AG04449 (cell line): ENCODE measurements around the gene CCDC197.

Experiments used
- CTCF ChIA-PET: fragments of 350-600 bp; formaldehyde crosslinking; extraction: SDS; loops from one replicate; lab custom pipeline; 2021; ENCODE audit warnings: antibody characterized with exemption; lab: Yijun Ruan, JAX
- POLR2A ChIA-PET: fragments of 400-600, 350-600 bp; formaldehyde crosslinking; extraction: SDS; loops from one replicate; lab custom pipeline; 2020; ENCODE audit warnings: antibody characterized with exemption, inconsistent platforms; lab: Yijun Ruan, JAX
- DNase-seq: peaks from one replicate; pipeline ENCODE4 v3.0.0-alpha.2; 2010; ENCODE audit warnings: low read depth, low spot score
- H3K4me3 ChIP-seq: 2 replicates; pipeline ENCODE4 v1.5.1; 2011; ENCODE audit warnings: low read depth, mild to moderate bottlenecking, control low read depth, low read length
- CTCF ChIP-seq: IDR thresholded peaks from one replicate; pipeline ENCODE4 v1.5.1; 2011; ENCODE audit warnings: mild to moderate bottlenecking, moderate library complexity, low read length, control low read depth, inconsistent platforms; ENCODE audit not compliant: insufficient read depth; ENCODE audit errors: missing control alignments

The CCDC197 gene

GRCh38 chr14:93956514-93957332, 40.4 kb upstream of the CCDC197 start:
- CTCF ChIA-PET: interaction anchor here (4.2 to 8.8 kb wide), 2 partner anchors 17 to 44 kb away, joined by 21 to 122 read pairs; no protein-coding TSS in a partner anchor
- POLR2A ChIA-PET: no interaction called here
- no peak overlapping the region for H3K4me3 ChIP-seq
- no peak for TF ChIP-seq CTCF
- DNase-seq: no peak

DNA sequence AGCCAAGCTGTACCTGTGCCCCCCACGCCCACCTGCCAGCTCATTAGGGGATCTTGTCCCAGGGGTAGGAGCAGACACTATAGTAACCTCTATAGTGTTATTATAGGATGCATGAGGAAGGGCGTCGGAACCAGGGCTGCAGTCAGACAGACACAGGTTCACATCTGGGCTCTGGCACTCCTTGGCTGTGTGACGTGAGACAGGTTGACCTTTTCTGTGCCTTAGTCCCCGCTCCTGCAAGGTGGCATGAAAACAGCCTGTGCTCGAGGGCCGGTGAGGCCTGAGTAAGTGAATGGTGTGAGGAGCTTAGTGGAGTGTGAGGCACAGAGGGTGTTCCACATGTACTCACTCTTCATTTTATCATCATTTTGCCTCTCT, 39.8 kb upstream of the CCDC197 start:
- TF ChIP-seq CTCF: no peak
- ChIA-PET POLR2A (no interaction called here), CTCF (interaction anchor here (4.2 to 4.5 kb wide), 2 partner anchors 17 to 44 kb away, joined by 21 to 36 read pairs; no protein-coding TSS in a partner anchor)
- H3K4me3 ChIP-seq: no peak overlapping the region
- no peak for DNase-seq

- TF ChIP-seq CTCF: no peak
- ChIA-PET POLR2A (no interaction called here), CTCF (interaction anchor here (1.0 to 4.5 kb wide), 5 partner anchors 9 to 43 kb away, joined by 5 to 36 read pairs (median 12); no protein-coding TSS in a partner anchor)
- DNase-seq: no peak
- no peak overlapping the region for H3K4me3 ChIP-seq
Measured at GRCh38 chr14:93957751-93958566, 39.1 kb upstream of the CCDC197 start.

GRCh38 chr14:93958567-93959238, 38.4 kb upstream of the CCDC197 start:
- ChIA-PET CTCF (interaction anchor here (1.0 to 4.5 kb wide), 5 partner anchors 9 to 42 kb away, joined by 5 to 36 read pairs (median 12); no protein-coding TSS in a partner anchor), POLR2A (no interaction called here)
- no peak for TF ChIP-seq CTCF
- DNase-seq: no peak
- H3K4me3 ChIP-seq: no peak overlapping the region

GRCh38 chr14:93959239-93960107, 37.6 kb upstream of the CCDC197 start:
- DNase-seq: peak; percentile 67

More at GRCh38 chr14:93959239-93960107, 37.6 kb upstream of the CCDC197 start:
- CTCF ChIA-PET: interaction anchor here (1.0 to 4.5 kb wide), 6 partner anchors 10 to 42 kb away, joined by 4 to 36 read pairs (median 8); partner anchors contain the start of gene CCDC197
- TF ChIP-seq CTCF: no peak
- no peak overlapping the region for H3K4me3 ChIP-seq
- POLR2A ChIA-PET: no interaction called here
